Retinal pigment epithelial cell (primary cell): ENCODE results near the gene C13orf46.

ENCODE experiments used
- DNase-seq: peaks from one replicate; pipeline ENCODE4 v3.0.0-alpha.2; 2010; ENCODE audit warnings: low read depth
- H3K4me3 ChIP-seq: 2 replicates; pipeline ENCODE4 v1.5.1; 2011; ENCODE audit warnings: mild to moderate bottlenecking, low read length, control low read depth, moderate library complexity
- CTCF ChIP-seq: conservative IDR thresholded peaks from 2 replicates; pipeline ENCODE4 v1.5.1; 2011; ENCODE audit warnings: low read depth, low read length, control low read depth, inconsistent platforms

C13orf46 gene

GRCh38 chr13:113955691-113956090 lies 18.2 kb downstream of the C13orf46 start:
- no peak overlapping the region for H3K4me3 ChIP-seq
- DNase-seq, result no peak
- no peak for TF ChIP-seq CTCF

- no peak for TF ChIP-seq CTCF
- H3K4me3 ChIP-seq, result no peak overlapping the region
- no peak for DNase-seq
Measured at GRCh38 chr13:113955235-113955634, 18.6 kb downstream of the C13orf46 start.

- H3K4me3 ChIP-seq, result no peak overlapping the region
- DNase-seq, result no peak
- TF ChIP-seq CTCF, result no peak
Measured at GRCh38 chr13:113954046-113954835, 19.6 kb downstream of the C13orf46 start.

- no peak for DNase-seq
- no peak for TF ChIP-seq CTCF
- H3K4me3 ChIP-seq, result no peak overlapping the region
Measured at GRCh38 chr13:113953561-113953960, 20.3 kb downstream of the C13orf46 start.

- no peak for DNase-seq
- TF ChIP-seq CTCF, result no peak
- H3K4me3 ChIP-seq, result no peak overlapping the region
Measured at GRCh38 chr13:113952983-113953520, 20.8 kb downstream of the C13orf46 start.

- no peak overlapping the region for H3K4me3 ChIP-seq
- no peak for TF ChIP-seq CTCF
- DNase-seq, result no peak
Measured at GRCh38 chr13:113952151-113952982, 21.5 kb downstream of the C13orf46 start.
